CD4-positive, alpha-beta T cell (primary cell): ENCODE data around the gene SLC20A1. TPM values are rescaled to one million over a fixed set of nuclear protein-coding genes. Genes with fewer than 3 reads are reported as not detected.

Source experiments
- ATAC-seq: fragments of 200-7000 bp; cut with Tn5 transposase; one replicate; pipeline ENCODE4 v1.10.0; 2022; ENCODE audit warnings: mild to moderate bottlenecking; ENCODE audit not compliant: poor library complexity
- CTCF ChIA-PET: fragments of 350-600 bp; sonication (Branson Sonifier 250); formaldehyde crosslinking; loops from one replicate; lab custom pipeline; 2021; ENCODE audit warnings: antibody characterized with exemption, inconsistent platforms; lab: Charles Lee
- POLR2A ChIA-PET: fragments of 350-600 bp; sonication (Branson Sonifier 250); formaldehyde crosslinking; loops from one replicate; lab custom pipeline; 2021; ENCODE audit warnings: antibody characterized with exemption, inconsistent platforms; lab: Charles Lee
- DNase-seq, 14 experiments: peaks; one replicate each; pipeline ENCODE4 v3.0.0-alpha.2; 2013 to 2020; ENCODE audit warnings: mixed read lengths in 2 of 14
- H3K27ac ChIP-seq, 2 donors: one replicate each; pipeline versions ENCODE4 v1.5.1 to v1.7.0; 2013; ENCODE audit warnings: low read length in 2 of 2, low read depth in 1 of 2, mild to moderate bottlenecking in 1 of 2
- H3K27me3 ChIP-seq, 2 experiments: 1 replicate in 1 of 2; 2 replicates in 1 of 2; pipeline versions ENCODE4 v1.6.1 to v1.7.0; 2013; ENCODE audit warnings: low read length in 2 of 2, control low read depth in 1 of 2, mild to moderate bottlenecking in 1 of 2, moderate library complexity in 1 of 2; ENCODE audit not compliant: insufficient read depth in 2 of 2, control insufficient read depth in 1 of 2
- H3K36me3 ChIP-seq: one replicate; pipeline ENCODE4 v1.6.1; 2013; ENCODE audit warnings: low read length, control low read depth; ENCODE audit not compliant: insufficient read depth
- H3K4me1 ChIP-seq: one replicate; pipeline ENCODE4 v1.6.1; 2013; ENCODE audit warnings: low read length, control low read depth; ENCODE audit not compliant: insufficient read depth
- H3K4me3 ChIP-seq: one replicate; pipeline ENCODE4 v1.5.1; 2013; ENCODE audit warnings: mild to moderate bottlenecking, low read length, moderate library complexity
- H3K9me3 ChIP-seq, 2 experiments: 1 replicate in 1 of 2; 2 replicates in 1 of 2; pipeline versions ENCODE4 v1.6.1 to v1.7.0; 2013; ENCODE audit warnings: low read length in 2 of 2, mild to moderate bottlenecking in 2 of 2, control low read depth in 1 of 2, moderate library complexity in 1 of 2; ENCODE audit not compliant: control insufficient read depth in 1 of 2, insufficient read depth in 1 of 2
- H3K27ac Mint-ChIP-seq: one replicate; pipeline ENCODE4 v1.8.0; 2020; ENCODE audit warnings: mixed read lengths
- H3K27me3 Mint-ChIP-seq: one replicate; pipeline ENCODE4 v1.8.0; 2021; ENCODE audit warnings: mixed read lengths
- H3K36me3 Mint-ChIP-seq: one replicate; pipeline ENCODE4 v1.8.0; 2021; ENCODE audit warnings: low read depth, mixed read lengths
- H3K4me1 Mint-ChIP-seq: one replicate; pipeline ENCODE4 v1.8.0; 2021; ENCODE audit warnings: low read depth, mixed read lengths
- H3K4me3 Mint-ChIP-seq: one replicate; pipeline ENCODE4 v1.8.0; 2020; ENCODE audit warnings: mild to moderate bottlenecking, mixed read lengths
- H3K9me3 Mint-ChIP-seq: one replicate; pipeline ENCODE4 v1.8.0; 2020; ENCODE audit warnings: mixed read lengths
- intact Hi-C, 2 experiments: fragments of 100-400 bp; cut with DNase I in 1 of 2; cut with micrococcal nuclease in 1 of 2; formaldehyde crosslinking; loops; one replicate each; pipeline versions ENCODE4 v1.15.1 to v1.9.0; 2023 to 2025; cut with DNase I, micrococcal nuclease
- total RNA-seq, 174 experiments: library from RNA in 2 of 174; stranded (reverse) in 2 of 174; gene quantifications; one replicate each; pipeline ENCODE4 v1.2.3 and lab custom pipeline; 2021 to 2026
- TF ChIP-seq, protein P1 (sequence below): fragments of 200-600 bp; IDR thresholded peaks from one replicate; pipeline ENCODE4 v1.8.0; 2022; ENCODE audit warnings: antibody characterized with exemption, mild to moderate bottlenecking

Gene SLC20A1
- total RNA-seq, 2 experiments from 2014 or later: 130 to 139 TPM

DNA sequence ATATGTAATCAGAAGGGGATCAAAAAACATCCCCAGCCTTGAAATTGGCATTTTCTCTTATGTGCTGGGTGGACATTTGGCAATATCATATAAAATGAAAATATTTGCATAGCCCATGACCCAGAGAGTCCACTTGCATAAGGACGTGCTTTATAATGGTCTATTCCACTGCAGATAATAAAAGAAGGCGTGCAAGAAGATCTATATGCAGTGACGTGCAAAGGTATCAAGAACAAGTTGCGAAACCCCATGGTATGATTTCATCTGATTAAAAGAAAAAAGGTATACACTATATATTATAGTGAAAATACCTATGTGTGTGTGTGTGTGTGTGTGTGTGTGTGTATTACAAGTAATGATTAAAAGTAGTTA lies 8.5 kb upstream of the SLC20A1 start:
- Histone ChIP-seq H3K36me3 (no peaks in the 10 kb centered on the region), H3K9me3 (no peaks in the 10 kb centered on the region), H3K4me1 (peaks cover 49% of the 10 kb centered on the region), H3K27ac (no peak overlapping the region), H3K27me3 (no peaks in the 10 kb centered on the region), H3K4me3 (no peak overlapping the region)
- Mint-ChIP-seq H3K4me1 (peaks cover 42% of the 10 kb centered on the region), H3K9me3 (no peaks in the 10 kb centered on the region), H3K36me3 (no peaks in the 10 kb centered on the region), H3K27ac (no peak overlapping the region), H3K27me3 (no peaks in the 10 kb centered on the region), H3K4me3 (no peak overlapping the region)
- ChIA-PET CTCF (no interaction called here), POLR2A (interaction anchor here (14.2 kb wide), 1 partner anchor 9 kb away, joined by 239 read pairs; the partner anchor contains the start of gene SLC20A1)
- intact Hi-C loops: no loop called here
- DNase-seq (no peak), ATAC-seq (no peak)
- TF ChIP-seq, protein P1, sequence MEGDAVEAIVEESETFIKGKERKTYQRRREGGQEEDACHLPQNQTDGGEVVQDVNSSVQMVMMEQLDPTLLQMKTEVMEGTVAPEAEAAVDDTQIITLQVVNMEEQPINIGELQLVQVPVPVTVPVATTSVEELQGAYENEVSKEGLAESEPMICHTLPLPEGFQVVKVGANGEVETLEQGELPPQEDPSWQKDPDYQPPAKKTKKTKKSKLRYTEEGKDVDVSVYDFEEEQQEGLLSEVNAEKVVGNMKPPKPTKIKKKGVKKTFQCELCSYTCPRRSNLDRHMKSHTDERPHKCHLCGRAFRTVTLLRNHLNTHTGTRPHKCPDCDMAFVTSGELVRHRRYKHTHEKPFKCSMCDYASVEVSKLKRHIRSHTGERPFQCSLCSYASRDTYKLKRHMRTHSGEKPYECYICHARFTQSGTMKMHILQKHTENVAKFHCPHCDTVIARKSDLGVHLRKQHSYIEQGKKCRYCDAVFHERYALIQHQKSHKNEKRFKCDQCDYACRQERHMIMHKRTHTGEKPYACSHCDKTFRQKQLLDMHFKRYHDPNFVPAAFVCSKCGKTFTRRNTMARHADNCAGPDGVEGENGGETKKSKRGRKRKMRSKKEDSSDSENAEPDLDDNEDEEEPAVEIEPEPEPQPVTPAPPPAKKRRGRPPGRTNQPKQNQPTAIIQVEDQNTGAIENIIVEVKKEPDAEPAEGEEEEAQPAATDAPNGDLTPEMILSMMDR: no peak

DNA sequence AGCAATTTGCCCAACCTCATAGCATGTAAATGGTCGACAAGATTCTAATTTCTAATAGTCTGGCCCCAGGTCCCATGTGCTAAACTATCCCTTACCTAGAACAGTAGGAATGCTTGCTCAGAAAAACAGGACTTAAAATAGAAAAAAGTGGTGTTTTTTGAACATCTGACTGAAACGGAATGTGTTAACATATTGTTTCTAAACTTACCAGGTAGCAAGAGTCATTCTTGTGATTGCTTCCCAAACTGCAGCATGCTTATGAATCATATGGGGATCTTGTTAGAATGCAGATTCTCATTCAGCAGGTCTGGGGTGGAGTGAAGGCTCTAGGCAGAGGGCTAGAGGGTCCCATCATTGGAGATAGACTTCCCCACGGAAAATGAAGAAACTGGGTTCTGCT lies 5.8 kb upstream of the SLC20A1 start:
- ChIA-PET CTCF (no interaction called here), POLR2A (no interaction called here)
- no peaks in the 10 kb centered on the region for H3K36me3 ChIP-seq
- no peaks in the 10 kb centered on the region for H3K27me3 Mint-ChIP-seq
- no peak overlapping the region for H3K4me3 ChIP-seq
- no peaks in the 10 kb centered on the region for H3K9me3 Mint-ChIP-seq
- ATAC-seq (no peak), DNase-seq (no peak)
- H3K27ac Mint-ChIP-seq: no peak overlapping the region
- H3K27me3 ChIP-seq: no peaks in the 10 kb centered on the region
- no peak overlapping the region for H3K27ac ChIP-seq
- H3K9me3 ChIP-seq: no peaks in the 10 kb centered on the region
- H3K4me3 Mint-ChIP-seq: no peak overlapping the region
- H3K4me1 Mint-ChIP-seq: peaks cover 37% of the 10 kb centered on the region
- TF ChIP-seq, protein P1: no peak
- H3K4me1 ChIP-seq: peaks cover 37% of the 10 kb centered on the region
- H3K36me3 Mint-ChIP-seq: no peaks in the 10 kb centered on the region
- intact Hi-C loops: loop anchor here in 1 of 2 experiments (5.0 kb wide), 2 partner anchors 53 to 583 kb away; partner anchors contain the start of gene TMEM87B

DNA sequence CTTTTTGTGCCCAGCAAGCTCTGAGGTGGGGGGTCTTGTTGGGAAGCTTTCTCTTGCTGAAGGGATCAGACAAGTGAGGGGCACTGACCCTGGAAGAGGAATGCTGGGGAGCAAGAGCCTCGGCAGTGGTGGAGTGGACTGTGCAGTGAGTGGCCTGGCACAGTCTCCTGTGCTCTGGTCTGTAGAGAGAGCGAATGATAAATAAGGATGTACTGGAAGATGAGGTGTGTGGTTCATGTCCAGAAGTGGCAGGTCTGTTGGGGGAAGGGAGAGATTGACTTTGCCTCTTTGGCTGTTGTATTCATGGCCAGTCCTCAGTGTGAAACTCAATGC lies 5.3 kb upstream of the SLC20A1 start:
- Mint-ChIP-seq H3K4me1 (peaks cover 34% of the 10 kb centered on the region), H3K27ac (no peak overlapping the region), H3K4me3 (no peak overlapping the region), H3K27me3 (no peaks in the 10 kb centered on the region), H3K36me3 (no peaks in the 10 kb centered on the region), H3K9me3 (no peaks in the 10 kb centered on the region)
- Histone ChIP-seq H3K9me3 (no peaks in the 10 kb centered on the region), H3K4me1 (peaks cover 36% of the 10 kb centered on the region), H3K36me3 (no peaks in the 10 kb centered on the region), H3K27me3 (no peaks in the 10 kb centered on the region), H3K4me3 (no peak overlapping the region), H3K27ac (no peak overlapping the region)
- DNase-seq: no peak
- ChIA-PET CTCF (no interaction called here), POLR2A (no interaction called here)
- intact Hi-C loops: loop anchor here in 1 of 2 experiments (5.0 kb wide), 2 partner anchors 53 to 583 kb away; partner anchors contain the start of gene TMEM87B
- ATAC-seq: no peak
- TF ChIP-seq, protein P1: no peak
